Activated CD4-positive, alpha-beta T cell treated with anti-CD3 and anti-CD28 coated beads for 1 hour (primary cell): ENCODE data around the gene EPB41L5.
"Not testable (repeated sequence)": the region's sequence is repeated elsewhere in the genome, so short reads cannot be mapped to it uniquely, and the experiment has no call there.

Experiments used
- DNase-seq: peaks from one replicate; pipeline ENCODE4 v3.0.0-alpha.2; 2020

EPB41L5 gene

GRCh38 chr2:120149406-120149805 is 136.5 kb downstream of the EPB41L5 start:
- DNase-seq = no peak

GRCh38 chr2:120150040-120150482 is 137.2 kb downstream of the EPB41L5 start:
- DNase-seq = no peak

- DNase-seq = no peak
These were observed 142.4 kb downstream of the EPB41L5 start for GRCh38 chr2:120155308-120155707.

- DNase-seq = not testable (repeated sequence)
These were observed 145.8 kb downstream of the EPB41L5 start for GRCh38 chr2:120158658-120159057.

GRCh38 chr2:120161190-120161589 is 148.3 kb downstream of the EPB41L5 start:
- DNase-seq = no peak

GRCh38 chr2:120162716-120163115 is 149.8 kb downstream of the EPB41L5 start:
- no peak for DNase-seq

GRCh38 chr2:120167272-120167671 is 154.4 kb downstream of the EPB41L5 start:
- DNase-seq = no peak

GRCh38 chr2:120169020-120169419 is 156.1 kb downstream of the EPB41L5 start:
- no peak for DNase-seq

GRCh38 chr2:120174963-120175581 is 162.2 kb downstream of the EPB41L5 start:
- no peak for DNase-seq

- DNase-seq = no peak
These were observed 163.6 kb downstream of the EPB41L5 start for GRCh38 chr2:120176526-120176925.

- DNase-seq = peak; percentile 67
These were observed 164.2 kb downstream of the EPB41L5 start for GRCh38 chr2:120177001-120177621.

- no peak for DNase-seq
These were observed 165.1 kb downstream of the EPB41L5 start for GRCh38 chr2:120177973-120178372.

- no peak for DNase-seq
These were observed 166.5 kb downstream of the EPB41L5 start for GRCh38 chr2:120179396-120179795.

- no peak for DNase-seq
These were observed 167.2 kb downstream of the EPB41L5 start for GRCh38 chr2:120180066-120180465.

- no peak for DNase-seq
These were observed 169.2 kb downstream of the EPB41L5 start for GRCh38 chr2:120182019-120182560.

- no peak for DNase-seq
These were observed 176.3 kb downstream of the EPB41L5 start for GRCh38 chr2:120189189-120189588.

GRCh38 chr2:120192280-120192679 is 179.4 kb downstream of the EPB41L5 start:
- DNase-seq = no peak

GRCh38 chr2:120195553-120195952 is 182.7 kb downstream of the EPB41L5 start:
- no peak for DNase-seq

- not testable (repeated sequence) for DNase-seq
These were observed 187.1 kb downstream of the EPB41L5 start for GRCh38 chr2:120199817-120200459.

- DNase-seq = no peak
These were observed 190.6 kb downstream of the EPB41L5 start for GRCh38 chr2:120203251-120204021.

GRCh38 chr2:120204022-120204405 is 191.1 kb downstream of the EPB41L5 start:
- DNase-seq = no peak

- no peak for DNase-seq
These were observed 191.5 kb downstream of the EPB41L5 start for GRCh38 chr2:120204417-120204816.
